ENCODE data around the gene PDE2A.

DNA sequence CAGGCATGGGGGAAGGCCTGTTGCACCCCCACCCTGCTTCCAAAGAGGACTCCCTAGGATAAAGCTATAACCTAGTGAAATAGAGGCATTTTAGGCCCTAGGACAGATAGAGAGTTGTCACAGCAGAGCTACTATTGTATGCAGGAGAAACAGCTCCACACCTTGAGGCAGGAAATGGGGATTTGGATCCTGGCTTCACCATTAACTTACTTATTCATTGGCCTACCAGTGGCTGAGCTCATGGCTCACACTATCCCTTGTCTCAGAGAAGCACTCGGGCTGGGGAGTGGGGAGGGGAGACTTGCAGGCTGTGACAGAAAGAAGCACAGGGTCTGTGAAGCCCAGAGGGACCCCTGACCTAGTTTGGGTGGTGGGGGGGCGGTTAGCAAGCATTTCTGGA lies 999 bp upstream of the PDE2A start:
- no peak for TF ChIP-seq EZH2 (IDR thresholded peaks at IDR 0.05; ENCODE audit: borderline replicate concordance, control insufficient read depth, low read depth, low read length)
- no peak for TF ChIP-seq CBFB (IDR thresholded peaks at IDR 0.05; ENCODE audit: low read depth)
- no peak for TF ChIP-seq RFX5 (IDR thresholded peaks at IDR 0.05; ENCODE audit: low read depth, low read length)
